Neural cell (in vitro differentiated cells): ENCODE results near the gene UBL3.

ENCODE experiments used
- POLR2AphosphoS5 ChIP-seq: IDR thresholded peaks from 2 replicates; pipeline ENCODE4 v1.6.1; 2012
- TF ChIP-seq, protein P1 (sequence below): fragments of 450-650 bp; IDR thresholded peaks from 2 replicates; pipeline ENCODE4 v1.5.1; 2014; ENCODE audit warnings: antibody characterized with exemption, mild to moderate bottlenecking, moderate library complexity; ENCODE audit not compliant: poor library complexity, severe bottlenecking

DNA sequence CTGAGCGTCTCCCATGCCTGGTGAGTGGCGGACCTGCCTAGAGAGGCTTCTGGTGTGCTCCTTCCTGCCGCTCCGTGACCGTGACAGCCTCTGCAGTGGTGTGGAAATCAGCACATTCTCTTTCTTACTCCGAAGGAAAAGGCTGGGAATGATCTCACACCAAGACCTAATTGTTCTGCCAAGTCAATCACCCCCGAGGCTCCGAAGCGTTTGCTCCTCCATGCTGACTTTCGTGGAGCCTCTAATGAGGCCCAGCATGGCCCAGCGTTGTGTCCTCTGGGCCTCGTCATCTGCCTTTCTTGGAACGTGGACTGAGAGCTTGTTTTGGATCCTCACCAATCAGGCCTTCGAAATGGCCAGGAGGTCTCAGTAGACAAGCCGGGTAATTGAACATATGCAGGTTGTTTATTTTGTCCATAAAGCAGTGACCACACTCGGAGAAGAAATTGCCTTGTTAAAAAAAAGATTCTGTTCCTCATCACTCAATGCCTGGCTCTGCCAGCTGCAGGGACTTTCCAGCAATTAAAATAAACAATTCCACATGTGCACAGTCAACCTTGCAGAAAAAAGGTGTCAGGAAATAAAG lies 107.1 kb downstream of the UBL3 start:
- TF ChIP-seq, protein P1, sequence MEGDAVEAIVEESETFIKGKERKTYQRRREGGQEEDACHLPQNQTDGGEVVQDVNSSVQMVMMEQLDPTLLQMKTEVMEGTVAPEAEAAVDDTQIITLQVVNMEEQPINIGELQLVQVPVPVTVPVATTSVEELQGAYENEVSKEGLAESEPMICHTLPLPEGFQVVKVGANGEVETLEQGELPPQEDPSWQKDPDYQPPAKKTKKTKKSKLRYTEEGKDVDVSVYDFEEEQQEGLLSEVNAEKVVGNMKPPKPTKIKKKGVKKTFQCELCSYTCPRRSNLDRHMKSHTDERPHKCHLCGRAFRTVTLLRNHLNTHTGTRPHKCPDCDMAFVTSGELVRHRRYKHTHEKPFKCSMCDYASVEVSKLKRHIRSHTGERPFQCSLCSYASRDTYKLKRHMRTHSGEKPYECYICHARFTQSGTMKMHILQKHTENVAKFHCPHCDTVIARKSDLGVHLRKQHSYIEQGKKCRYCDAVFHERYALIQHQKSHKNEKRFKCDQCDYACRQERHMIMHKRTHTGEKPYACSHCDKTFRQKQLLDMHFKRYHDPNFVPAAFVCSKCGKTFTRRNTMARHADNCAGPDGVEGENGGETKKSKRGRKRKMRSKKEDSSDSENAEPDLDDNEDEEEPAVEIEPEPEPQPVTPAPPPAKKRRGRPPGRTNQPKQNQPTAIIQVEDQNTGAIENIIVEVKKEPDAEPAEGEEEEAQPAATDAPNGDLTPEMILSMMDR, result no peak
- no peak for TF ChIP-seq POLR2AphosphoS5
